Fibroblast of the aortic adventitia (primary cell): ENCODE data around the gene MTURN. TPM values are rescaled to one million over a fixed set of nuclear protein-coding genes. Genes with fewer than 3 reads are reported as not detected.

Source experiments
- DNase-seq: peaks from one replicate; pipeline ENCODE4 v3.0.0-alpha.2; 2010; ENCODE audit warnings: low read depth
- H3K4me3 ChIP-seq: 2 replicates; pipeline ENCODE4 v1.5.1; 2011; ENCODE audit warnings: low read depth, mild to moderate bottlenecking, control low read depth, low read length, moderate library complexity
- total RNA-seq: library from RNA; depleted of rRNA; stranded (reverse); fragments of >200 nt; gene quantifications from 2 replicates; pipeline ENCODE4 v1.2.3, GENCODE V29; 2012; ENCODE audit warnings: low replicate concordance
- TF ChIP-seq, protein P1 (sequence below): IDR thresholded peaks from 2 replicates; pipeline ENCODE4 v1.5.1; 2011; ENCODE audit warnings: mild to moderate bottlenecking, low read length, control low read depth, inconsistent platforms; ENCODE audit not compliant: insufficient read depth

The MTURN gene
- total RNA-seq, 1 donor = 29.8 TPM

DNA sequence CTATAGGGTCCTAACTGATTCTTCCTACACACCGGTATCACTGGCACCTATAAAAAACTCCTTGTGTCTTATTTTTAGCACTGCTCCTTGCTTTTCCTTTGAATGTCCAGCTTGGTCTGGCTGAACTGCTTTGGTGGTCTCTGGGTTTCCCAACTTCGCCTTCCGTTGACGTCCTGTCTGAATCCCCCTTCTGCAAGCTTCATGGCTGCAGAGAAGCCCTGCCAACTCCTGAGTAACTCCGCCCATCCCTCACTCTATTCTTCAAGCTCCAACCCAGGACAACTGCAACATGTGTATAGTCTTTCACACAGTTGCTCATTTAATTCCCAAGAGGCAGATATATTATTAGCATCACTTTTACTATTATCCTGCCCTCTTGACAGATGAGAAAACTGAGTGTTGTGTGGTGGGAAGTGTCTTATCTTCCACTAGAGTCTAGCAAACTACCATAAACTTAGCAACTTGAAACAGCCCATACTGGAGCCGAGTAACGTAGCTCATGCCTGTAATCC is 40.9 kb downstream of the MTURN start:
- no peak for DNase-seq
- no peak overlapping the region for H3K4me3 ChIP-seq
- TF ChIP-seq, protein P1, sequence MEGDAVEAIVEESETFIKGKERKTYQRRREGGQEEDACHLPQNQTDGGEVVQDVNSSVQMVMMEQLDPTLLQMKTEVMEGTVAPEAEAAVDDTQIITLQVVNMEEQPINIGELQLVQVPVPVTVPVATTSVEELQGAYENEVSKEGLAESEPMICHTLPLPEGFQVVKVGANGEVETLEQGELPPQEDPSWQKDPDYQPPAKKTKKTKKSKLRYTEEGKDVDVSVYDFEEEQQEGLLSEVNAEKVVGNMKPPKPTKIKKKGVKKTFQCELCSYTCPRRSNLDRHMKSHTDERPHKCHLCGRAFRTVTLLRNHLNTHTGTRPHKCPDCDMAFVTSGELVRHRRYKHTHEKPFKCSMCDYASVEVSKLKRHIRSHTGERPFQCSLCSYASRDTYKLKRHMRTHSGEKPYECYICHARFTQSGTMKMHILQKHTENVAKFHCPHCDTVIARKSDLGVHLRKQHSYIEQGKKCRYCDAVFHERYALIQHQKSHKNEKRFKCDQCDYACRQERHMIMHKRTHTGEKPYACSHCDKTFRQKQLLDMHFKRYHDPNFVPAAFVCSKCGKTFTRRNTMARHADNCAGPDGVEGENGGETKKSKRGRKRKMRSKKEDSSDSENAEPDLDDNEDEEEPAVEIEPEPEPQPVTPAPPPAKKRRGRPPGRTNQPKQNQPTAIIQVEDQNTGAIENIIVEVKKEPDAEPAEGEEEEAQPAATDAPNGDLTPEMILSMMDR = no peak

GRCh38 chr7:30176463-30177109 is 41.8 kb downstream of the MTURN start:
- DNase-seq = no peak
- TF ChIP-seq, protein P1 = no peak
- no peak overlapping the region for H3K4me3 ChIP-seq

GRCh38 chr7:30177186-30177585 is 42.4 kb downstream of the MTURN start:
- TF ChIP-seq, protein P1 = no peak
- no peak for DNase-seq
- no peak overlapping the region for H3K4me3 ChIP-seq

DNA sequence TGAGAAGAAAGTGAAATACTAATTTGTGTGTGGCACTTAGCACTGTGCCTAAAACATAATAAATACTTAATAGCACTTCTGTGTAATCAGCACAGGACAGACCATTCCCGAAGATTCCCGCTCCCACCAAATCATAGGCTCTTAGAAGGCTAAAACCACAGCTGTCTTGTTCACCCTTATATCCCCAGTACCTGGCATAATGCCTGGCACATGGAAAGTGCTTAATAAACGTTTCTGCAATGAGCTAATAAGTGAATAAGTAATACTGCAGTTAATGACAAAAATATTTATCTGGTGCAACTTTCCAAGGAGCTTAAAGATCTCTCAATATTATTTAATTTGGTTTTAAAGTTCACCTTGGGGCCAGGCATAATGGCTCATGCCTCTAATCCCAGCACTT is 43.2 kb downstream of the MTURN start:
- no peak overlapping the region for H3K4me3 ChIP-seq
- DNase-seq = no peak
- TF ChIP-seq, protein P1 = no peak

DNA sequence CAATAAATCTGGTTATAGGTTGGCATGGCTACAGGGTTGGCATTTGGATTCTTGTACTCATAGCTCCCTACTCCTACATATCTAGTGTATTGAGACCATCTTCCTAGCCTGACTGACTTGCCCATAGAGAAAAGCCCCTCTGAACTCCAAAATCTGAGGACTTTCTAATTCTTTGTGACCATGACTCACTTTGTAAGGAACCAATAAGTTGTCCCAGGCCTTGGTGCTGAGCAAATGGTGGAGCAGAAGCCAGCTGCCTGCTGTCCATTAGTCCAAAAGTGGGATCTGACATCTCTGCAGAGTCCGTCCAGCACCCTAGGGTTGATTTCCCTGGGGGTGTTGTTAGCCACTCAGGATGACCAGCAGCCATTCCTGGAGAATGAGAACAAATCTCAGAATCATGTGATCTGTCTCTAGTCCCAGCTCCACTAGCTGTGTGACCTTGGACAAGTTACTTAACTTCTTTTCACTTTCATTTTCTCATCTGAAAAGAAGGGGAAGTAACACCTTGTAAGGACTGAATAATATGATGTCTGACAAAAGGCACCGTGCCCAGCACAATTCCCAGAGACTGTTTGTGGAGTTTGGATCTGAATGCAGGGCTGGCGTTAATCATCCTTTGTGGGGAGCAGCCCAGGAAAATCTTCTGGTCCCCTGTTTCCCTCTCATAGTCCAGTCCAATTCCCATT is 44.1 kb downstream of the MTURN start:
- TF ChIP-seq, protein P1 = no peak
- no peak overlapping the region for H3K4me3 ChIP-seq
- no peak for DNase-seq

DNA sequence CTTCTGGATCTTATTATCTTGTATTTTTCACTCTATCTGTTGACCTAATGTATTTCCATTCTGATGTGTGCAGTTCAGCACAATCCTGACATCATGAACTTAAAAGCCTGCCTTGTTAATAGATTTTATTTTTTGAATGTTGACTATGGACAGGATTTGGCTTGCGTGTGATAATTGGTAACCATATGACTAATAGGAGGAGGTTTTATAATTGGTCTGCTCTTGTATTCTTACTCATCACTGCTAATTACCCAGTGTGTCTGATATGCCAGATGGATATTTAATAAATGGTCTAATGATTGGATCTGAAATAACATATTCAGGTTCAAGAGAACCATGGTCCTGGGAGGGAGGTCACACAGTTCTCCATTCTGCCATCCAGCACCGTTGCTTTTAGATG is 45.9 kb downstream of the MTURN start:
- DNase-seq = no peak
- TF ChIP-seq, protein P1 = no peak
- no peak overlapping the region for H3K4me3 ChIP-seq
